Measurements from ENCODE around the gene ZBED5.

DNA sequence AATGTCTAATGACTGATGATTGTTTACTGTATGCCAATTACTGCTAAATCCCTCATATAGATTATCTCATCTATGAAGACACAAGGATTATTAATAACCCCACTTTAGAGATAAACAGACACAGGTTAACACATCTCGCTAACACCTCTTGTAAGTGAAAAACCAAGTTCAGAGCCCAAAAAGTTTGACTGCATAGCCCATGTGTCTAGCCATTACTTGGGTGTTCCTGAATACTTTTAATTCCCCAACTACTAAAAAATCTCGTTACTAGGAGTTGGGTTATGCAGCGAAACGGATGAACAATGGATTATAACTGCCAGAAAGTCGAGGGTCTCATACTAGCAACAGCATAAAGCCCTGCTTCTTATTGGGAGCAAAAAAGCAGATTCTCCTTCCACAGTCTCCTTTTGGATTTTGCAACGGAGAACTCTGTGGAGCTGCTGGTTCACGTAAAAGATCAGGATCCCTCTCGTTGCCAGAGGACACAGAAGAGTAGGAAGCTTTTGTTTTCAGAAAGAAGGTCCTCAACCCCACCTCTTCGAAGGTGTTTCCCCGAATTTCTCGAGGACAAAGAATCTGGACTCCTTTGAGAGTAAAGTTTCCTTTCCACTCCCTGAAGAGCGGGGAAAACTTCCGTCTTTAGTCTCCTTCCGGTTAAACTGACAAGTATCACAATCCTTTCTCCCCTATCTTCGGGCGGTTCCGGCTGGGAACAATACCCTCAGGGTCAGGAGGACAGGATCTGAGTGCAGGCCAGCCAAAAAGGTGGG lies 979 bp downstream of the ZBED5 start:
- TF ChIP-seq, protein P1, sequence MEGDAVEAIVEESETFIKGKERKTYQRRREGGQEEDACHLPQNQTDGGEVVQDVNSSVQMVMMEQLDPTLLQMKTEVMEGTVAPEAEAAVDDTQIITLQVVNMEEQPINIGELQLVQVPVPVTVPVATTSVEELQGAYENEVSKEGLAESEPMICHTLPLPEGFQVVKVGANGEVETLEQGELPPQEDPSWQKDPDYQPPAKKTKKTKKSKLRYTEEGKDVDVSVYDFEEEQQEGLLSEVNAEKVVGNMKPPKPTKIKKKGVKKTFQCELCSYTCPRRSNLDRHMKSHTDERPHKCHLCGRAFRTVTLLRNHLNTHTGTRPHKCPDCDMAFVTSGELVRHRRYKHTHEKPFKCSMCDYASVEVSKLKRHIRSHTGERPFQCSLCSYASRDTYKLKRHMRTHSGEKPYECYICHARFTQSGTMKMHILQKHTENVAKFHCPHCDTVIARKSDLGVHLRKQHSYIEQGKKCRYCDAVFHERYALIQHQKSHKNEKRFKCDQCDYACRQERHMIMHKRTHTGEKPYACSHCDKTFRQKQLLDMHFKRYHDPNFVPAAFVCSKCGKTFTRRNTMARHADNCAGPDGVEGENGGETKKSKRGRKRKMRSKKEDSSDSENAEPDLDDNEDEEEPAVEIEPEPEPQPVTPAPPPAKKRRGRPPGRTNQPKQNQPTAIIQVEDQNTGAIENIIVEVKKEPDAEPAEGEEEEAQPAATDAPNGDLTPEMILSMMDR (IDR thresholded peaks at IDR 0.05) = no peak
- no peak for TF ChIP-seq POLR2A (IDR thresholded peaks at IDR 0.05)
